ENCODE results near the gene MYL6B. TPM values are rescaled to one million over a fixed set of nuclear protein-coding genes. Genes with fewer than 3 reads are reported as not detected.

Gene MYL6B
- total and polyA plus RNA-seq, 2 experiments from 2014 or later = 96.9 to 164 TPM

DNA sequence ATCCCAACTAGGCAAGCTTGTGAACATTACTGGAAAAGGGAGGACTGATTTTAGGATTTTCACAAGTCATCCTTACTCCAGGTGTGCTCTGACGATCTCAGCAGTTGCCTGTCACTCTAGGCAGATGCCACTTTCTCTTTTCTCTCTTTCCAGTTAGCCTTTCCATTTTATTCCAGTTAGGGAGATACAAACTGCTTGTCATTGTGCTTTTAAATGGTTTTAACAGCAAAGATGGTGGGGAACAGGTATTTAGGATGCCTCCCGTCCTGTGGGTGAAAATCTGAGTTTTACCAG is 46.8 kb upstream of the MYL6B start (continued):
- TF ChIP-seq, protein P1, sequence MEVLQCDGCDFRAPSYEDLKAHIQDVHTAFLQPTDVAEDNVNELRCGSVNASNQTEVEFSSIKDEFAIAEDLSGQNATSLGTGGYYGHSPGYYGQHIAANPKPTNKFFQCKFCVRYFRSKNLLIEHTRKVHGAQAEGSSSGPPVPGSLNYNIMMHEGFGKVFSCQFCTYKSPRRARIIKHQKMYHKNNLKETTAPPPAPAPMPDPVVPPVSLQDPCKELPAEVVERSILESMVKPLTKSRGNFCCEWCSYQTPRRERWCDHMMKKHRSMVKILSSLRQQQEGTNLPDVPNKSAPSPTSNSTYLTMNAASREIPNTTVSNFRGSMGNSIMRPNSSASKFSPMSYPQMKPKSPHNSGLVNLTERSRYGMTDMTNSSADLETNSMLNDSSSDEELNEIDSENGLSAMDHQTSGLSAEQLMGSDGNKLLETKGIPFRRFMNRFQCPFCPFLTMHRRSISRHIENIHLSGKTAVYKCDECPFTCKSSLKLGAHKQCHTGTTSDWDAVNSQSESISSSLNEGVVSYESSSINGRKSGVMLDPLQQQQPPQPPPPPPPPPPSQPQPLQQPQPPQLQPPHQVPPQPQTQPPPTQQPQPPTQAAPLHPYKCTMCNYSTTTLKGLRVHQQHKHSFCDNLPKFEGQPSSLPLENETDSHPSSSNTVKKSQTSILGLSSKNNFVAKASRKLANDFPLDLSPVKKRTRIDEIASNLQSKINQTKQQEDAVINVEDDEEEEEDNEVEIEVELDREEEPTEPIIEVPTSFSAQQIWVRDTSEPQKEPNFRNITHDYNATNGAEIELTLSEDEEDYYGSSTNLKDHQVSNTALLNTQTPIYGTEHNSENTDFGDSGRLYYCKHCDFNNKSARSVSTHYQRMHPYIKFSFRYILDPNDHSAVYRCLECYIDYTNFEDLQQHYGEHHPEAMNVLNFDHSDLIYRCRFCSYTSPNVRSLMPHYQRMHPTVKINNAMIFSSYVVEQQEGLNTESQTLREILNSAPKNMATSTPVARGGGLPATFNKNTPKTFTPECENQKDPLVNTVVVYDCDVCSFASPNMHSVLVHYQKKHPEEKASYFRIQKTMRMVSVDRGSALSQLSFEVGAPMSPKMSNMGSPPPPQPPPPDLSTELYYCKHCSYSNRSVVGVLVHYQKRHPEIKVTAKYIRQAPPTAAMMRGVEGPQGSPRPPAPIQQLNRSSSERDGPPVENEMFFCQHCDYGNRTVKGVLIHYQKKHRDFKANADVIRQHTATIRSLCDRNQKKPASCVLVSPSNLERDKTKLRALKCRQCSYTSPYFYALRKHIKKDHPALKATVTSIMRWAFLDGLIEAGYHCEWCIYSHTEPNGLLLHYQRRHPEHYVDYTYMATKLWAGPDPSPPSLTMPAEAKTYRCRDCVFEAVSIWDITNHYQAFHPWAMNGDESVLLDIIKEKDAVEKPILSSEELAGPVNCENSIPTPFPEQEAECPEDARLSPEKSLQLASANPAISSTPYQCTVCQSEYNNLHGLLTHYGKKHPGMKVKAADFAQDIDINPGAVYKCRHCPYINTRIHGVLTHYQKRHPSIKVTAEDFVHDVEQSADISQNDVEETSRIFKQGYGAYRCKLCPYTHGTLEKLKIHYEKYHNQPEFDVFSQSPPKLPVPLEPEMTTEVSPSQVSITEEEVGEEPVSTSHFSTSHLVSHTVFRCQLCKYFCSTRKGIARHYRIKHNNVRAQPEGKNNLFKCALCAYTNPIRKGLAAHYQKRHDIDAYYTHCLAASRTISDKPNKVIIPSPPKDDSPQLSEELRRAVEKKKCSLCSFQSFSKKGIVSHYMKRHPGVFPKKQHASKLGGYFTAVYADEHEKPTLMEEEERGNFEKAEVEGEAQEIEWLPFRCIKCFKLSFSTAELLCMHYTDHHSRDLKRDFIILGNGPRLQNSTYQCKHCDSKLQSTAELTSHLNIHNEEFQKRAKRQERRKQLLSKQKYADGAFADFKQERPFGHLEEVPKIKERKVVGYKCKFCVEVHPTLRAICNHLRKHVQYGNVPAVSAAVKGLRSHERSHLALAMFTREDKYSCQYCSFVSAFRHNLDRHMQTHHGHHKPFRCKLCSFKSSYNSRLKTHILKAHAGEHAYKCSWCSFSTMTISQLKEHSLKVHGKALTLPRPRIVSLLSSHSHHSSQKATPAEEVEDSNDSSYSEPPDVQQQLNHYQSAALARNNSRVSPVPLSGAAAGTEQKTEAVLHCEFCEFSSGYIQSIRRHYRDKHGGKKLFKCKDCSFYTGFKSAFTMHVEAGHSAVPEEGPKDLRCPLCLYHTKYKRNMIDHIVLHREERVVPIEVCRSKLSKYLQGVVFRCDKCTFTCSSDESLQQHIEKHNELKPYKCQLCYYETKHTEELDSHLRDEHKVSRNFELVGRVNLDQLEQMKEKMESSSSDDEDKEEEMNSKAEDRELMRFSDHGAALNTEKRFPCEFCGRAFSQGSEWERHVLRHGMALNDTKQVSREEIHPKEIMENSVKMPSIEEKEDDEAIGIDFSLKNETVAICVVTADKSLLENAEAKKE (CRISPR knock-in tag; IDR thresholded peaks at IDR 0.05) = no peak

DNA sequence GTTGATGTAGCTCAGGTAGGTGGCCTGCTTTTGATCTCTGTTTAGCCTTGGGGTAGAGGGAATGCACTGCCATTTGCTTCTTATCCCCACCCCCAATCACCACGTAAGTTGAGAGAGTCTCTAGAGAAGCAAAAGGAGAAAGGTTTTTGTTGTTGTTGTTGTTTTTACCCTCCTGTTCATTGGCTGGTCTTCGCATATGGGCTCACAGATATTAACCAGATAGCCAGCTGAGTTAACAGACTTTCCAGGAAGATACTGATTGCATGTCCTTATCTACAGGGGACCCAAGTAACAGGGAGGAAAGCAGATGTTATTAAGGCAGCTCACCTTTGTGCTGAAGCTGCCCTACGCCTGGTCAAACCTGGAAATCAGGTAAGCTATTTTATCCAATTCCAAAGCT is 45.1 kb upstream of the MYL6B start:
- Histone ChIP-seq H3K36me3 (ENCODE audit: insufficient read depth) (peaks cover 51% of the 10 kb centered on the region), H3K79me2 (replicated peaks; ENCODE audit: insufficient read depth) (peaks cover 36% of the 10 kb centered on the region), H2AFZ (no peak overlapping the region), H3K4me1 (ENCODE audit: insufficient read depth) (peaks cover 22% of the 10 kb centered on the region), H3K4me2 (no peak overlapping the region), H3F3A (replicated peaks; ENCODE audit: low read depth) (peaks cover 56% of the 10 kb centered on the region), H3K4me3 (no peak overlapping the region), H4K20me1 (replicated peaks; ENCODE audit: insufficient read depth) (peaks cover 24% of the 10 kb centered on the region), H3K9me2 (ENCODE audit: insufficient read depth) (no peaks in the 10 kb centered on the region), H3K27ac (ENCODE audit: low read depth) (peak overlapping the region; percentile 73; the same call in 1 of the 2 replicates), H3K27me3 (ENCODE audit: insufficient read depth) (no peaks in the 10 kb centered on the region)
- Mint-ChIP-seq H3K27me3 (ENCODE audit: insufficient read depth, low read depth, poor library complexity) (peaks cover 14% of the 10 kb centered on the region), H3K4me1 (peaks cover 21% of the 10 kb centered on the region), H3K4me3 (peak overlapping the region; percentile 47; the same call in 2 of the 3 replicates), H3K27ac (no peak overlapping the region), H3K36me3 (ENCODE audit: low read depth) (peaks cover 79% of the 10 kb centered on the region), H3K9me3 (no peaks in the 10 kb centered on the region)
- no peak for ATAC-seq
- no peak for DNase-seq (ENCODE audit: low spot score)
- TF ChIP-seq, protein P2, sequence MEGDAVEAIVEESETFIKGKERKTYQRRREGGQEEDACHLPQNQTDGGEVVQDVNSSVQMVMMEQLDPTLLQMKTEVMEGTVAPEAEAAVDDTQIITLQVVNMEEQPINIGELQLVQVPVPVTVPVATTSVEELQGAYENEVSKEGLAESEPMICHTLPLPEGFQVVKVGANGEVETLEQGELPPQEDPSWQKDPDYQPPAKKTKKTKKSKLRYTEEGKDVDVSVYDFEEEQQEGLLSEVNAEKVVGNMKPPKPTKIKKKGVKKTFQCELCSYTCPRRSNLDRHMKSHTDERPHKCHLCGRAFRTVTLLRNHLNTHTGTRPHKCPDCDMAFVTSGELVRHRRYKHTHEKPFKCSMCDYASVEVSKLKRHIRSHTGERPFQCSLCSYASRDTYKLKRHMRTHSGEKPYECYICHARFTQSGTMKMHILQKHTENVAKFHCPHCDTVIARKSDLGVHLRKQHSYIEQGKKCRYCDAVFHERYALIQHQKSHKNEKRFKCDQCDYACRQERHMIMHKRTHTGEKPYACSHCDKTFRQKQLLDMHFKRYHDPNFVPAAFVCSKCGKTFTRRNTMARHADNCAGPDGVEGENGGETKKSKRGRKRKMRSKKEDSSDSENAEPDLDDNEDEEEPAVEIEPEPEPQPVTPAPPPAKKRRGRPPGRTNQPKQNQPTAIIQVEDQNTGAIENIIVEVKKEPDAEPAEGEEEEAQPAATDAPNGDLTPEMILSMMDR (conservative IDR thresholded peaks at IDR 0.05; ENCODE audit: low read depth in 2 of 2) = no peak
- TF ChIP-seq ZNF331 (CRISPR knock-in tag; IDR thresholded peaks at IDR 0.05; ENCODE audit: low read depth) (no peak), REST (IDR thresholded peaks at IDR 0.05; ENCODE audit: unreplicated experiment) (no peak), CREB1 (CRISPR knock-in tag; IDR thresholded peaks at IDR 0.05; ENCODE audit: low read depth) (no peak), STAT1 (IDR thresholded peaks at IDR 0.05; ENCODE audit: unreplicated experiment) (no peak), JUNB (IDR thresholded peaks at IDR 0.05; ENCODE audit: unreplicated experiment) (no peak), EZH2 (IDR thresholded peaks at IDR 0.05; ENCODE audit: low read depth, unreplicated experiment) (no peak), NANOG (IDR thresholded peaks at IDR 0.05; ENCODE audit: borderline replicate concordance) (no peak)

Data from GM23338 (cell line).